HG02870 (cell line): ENCODE data around the gene MCRIP1.

Experiments used
- ATAC-seq: cut with Tn5 transposase; IDR thresholded peaks from one replicate; pipeline ENCODE4 v1.9.1; 2021; ENCODE audit warnings: mild to moderate bottlenecking, moderate library complexity; ENCODE audit not compliant: unreplicated experiment

The MCRIP1 gene

GRCh38 chr17:81863123-81863675 lies 30.1 kb upstream of the MCRIP1 start:
- no peak for ATAC-seq

- peak; percentile 86 for ATAC-seq
These were observed 27.9 kb upstream of the MCRIP1 start for GRCh38 chr17:81860756-81861568.

GRCh38 chr17:81859906-81860755 lies 27.0 kb upstream of the MCRIP1 start, which contains the start of gene P4HB:
TSS of gene P4HB (minus strand) at chr17:81860535. CDS start at chr17:81860471, 64 bp downstream.
- no peak for ATAC-seq

GRCh38 chr17:81858967-81859905 lies 26.1 kb upstream of the MCRIP1 start:
- ATAC-seq = no peak

GRCh38 chr17:81858170-81858966 lies 25.3 kb upstream of the MCRIP1 start:
- no peak for ATAC-seq

GRCh38 chr17:81854974-81855774 lies 22.1 kb upstream of the MCRIP1 start:
- no peak for ATAC-seq

- no peak for ATAC-seq
These were observed 19.1 kb upstream of the MCRIP1 start for GRCh38 chr17:81852237-81852636.

GRCh38 chr17:81851423-81851822 lies 18.3 kb upstream of the MCRIP1 start:
- ATAC-seq = no peak

GRCh38 chr17:81849457-81849856 lies 16.4 kb upstream of the MCRIP1 start:
- ATAC-seq = no peak

GRCh38 chr17:81846743-81847689 lies 13.9 kb upstream of the MCRIP1 start:
- no peak for ATAC-seq

GRCh38 chr17:81845881-81846742 lies 13.0 kb upstream of the MCRIP1 start:
- no peak for ATAC-seq

- no peak for ATAC-seq
These were observed 12.3 kb upstream of the MCRIP1 start for GRCh38 chr17:81845361-81845760.

- ATAC-seq = no peak
These were observed 11.8 kb upstream of the MCRIP1 start for GRCh38 chr17:81844887-81845286.

GRCh38 chr17:81844327-81844851 lies 11.3 kb upstream of the MCRIP1 start:
- ATAC-seq = no peak

- no peak for ATAC-seq
These were observed 10.7 kb upstream of the MCRIP1 start for GRCh38 chr17:81843713-81844326.
